Measurements from ENCODE around the gene GIMAP8.

Gene GIMAP8

DNA sequence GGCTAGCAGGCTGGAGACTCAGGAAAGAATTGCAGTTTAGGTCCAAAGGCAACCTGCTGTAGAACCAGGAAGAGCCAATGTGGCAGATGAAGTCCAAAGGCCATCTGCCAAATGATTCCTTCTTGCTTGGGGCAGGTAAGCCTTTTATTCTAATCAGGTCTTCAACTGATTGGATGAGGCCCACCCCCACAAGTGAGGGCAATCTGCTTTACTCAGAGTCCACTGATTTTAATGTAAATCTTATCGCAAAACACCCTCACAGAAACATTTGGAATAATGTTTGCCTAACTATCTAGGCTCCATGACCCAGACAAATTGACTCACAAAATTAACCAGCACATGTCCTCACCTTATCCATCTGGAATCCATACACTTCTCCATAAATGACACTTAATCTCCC is 7.8 kb downstream of the GIMAP8 start:
- TF ChIP-seq POLR2A (IDR thresholded peaks at IDR 0.05; ENCODE audit: extremely low read depth, insufficient read length) (no peak), MYC (IDR thresholded peaks at IDR 0.05; ENCODE audit: low read depth, low read length) (no peak)
- TF ChIP-seq, protein P1, sequence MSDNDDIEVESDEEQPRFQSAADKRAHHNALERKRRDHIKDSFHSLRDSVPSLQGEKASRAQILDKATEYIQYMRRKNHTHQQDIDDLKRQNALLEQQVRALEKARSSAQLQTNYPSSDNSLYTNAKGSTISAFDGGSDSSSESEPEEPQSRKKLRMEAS (IDR thresholded peaks at IDR 0.05; ENCODE audit: low read depth, low read length) = no peak
- TF ChIP-seq, protein P2, sequence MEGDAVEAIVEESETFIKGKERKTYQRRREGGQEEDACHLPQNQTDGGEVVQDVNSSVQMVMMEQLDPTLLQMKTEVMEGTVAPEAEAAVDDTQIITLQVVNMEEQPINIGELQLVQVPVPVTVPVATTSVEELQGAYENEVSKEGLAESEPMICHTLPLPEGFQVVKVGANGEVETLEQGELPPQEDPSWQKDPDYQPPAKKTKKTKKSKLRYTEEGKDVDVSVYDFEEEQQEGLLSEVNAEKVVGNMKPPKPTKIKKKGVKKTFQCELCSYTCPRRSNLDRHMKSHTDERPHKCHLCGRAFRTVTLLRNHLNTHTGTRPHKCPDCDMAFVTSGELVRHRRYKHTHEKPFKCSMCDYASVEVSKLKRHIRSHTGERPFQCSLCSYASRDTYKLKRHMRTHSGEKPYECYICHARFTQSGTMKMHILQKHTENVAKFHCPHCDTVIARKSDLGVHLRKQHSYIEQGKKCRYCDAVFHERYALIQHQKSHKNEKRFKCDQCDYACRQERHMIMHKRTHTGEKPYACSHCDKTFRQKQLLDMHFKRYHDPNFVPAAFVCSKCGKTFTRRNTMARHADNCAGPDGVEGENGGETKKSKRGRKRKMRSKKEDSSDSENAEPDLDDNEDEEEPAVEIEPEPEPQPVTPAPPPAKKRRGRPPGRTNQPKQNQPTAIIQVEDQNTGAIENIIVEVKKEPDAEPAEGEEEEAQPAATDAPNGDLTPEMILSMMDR (IDR thresholded peaks at IDR 0.05; ENCODE audit: low read depth, low read length) = no peak

DNA sequence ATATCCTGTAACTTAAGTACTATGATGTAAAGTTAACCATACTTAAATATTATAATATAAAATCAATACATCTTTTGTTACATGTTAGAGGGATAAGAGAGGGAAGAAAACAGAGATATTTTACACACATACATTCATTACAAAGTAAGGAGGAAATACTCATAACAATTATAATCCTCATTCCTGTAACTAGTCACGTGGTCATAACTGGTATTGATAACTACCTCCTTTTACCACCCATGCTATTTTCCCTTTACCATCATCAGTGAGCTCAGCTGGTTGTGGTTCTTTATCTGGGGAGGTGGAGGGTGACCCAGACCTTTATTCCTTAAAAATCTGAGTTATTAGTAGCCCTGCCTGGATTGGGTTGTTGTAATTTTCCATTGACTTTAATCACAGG is 8.3 kb downstream of the GIMAP8 start:
- no peak overlapping the region for H3K4me3 ChIP-seq (ENCODE audit: low read depth, low read length)
- no peak for DNase-seq (ENCODE audit: low read depth)
- no peak for TF ChIP-seq POLR2A (IDR thresholded peaks at IDR 0.05; ENCODE audit: extremely low read depth, insufficient read length)
- TF ChIP-seq, protein P2 (IDR thresholded peaks at IDR 0.05; ENCODE audit: low read depth, low read length) = no peak
- TF ChIP-seq MYC (IDR thresholded peaks at IDR 0.05; ENCODE audit: low read depth, low read length) = no peak
- TF ChIP-seq, protein P1 (IDR thresholded peaks at IDR 0.05; ENCODE audit: low read depth, low read length) = no peak

More for the DNA sequence above, 7.8 kb downstream of the GIMAP8 start:
- H3K4me3 ChIP-seq (ENCODE audit: low read depth, low read length) = no peak overlapping the region
- DNase-seq (ENCODE audit: low read depth) = no peak

DNA sequence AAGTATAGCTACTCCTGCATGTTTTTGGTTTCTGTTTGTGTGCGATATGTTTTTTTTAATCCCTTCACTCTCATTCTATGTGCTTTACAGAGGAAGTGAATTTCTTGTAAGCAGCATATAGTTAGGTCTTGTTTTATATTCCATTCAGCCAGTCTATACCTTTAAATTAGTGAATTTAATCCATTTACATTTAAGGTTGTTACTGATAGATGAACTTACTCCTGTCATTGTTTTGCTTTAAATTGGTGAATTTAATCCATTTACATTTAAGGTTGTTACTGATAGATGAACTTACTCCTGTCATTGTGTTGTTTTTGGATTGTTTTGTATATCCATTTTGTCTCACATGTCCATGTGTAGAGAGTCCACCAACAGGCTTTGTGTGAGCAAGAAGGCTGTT is 11.1 kb downstream of the GIMAP8 start:
- DNase-seq (ENCODE audit: low read depth) = no peak
- H3K4me3 ChIP-seq (ENCODE audit: low read depth, low read length) = no peak overlapping the region
- TF ChIP-seq, protein P2 (IDR thresholded peaks at IDR 0.05; ENCODE audit: low read depth, low read length) = no peak
- TF ChIP-seq MYC (IDR thresholded peaks at IDR 0.05; ENCODE audit: low read depth, low read length) (no peak), POLR2A (IDR thresholded peaks at IDR 0.05; ENCODE audit: extremely low read depth, insufficient read length) (no peak)
- TF ChIP-seq, protein P1 (IDR thresholded peaks at IDR 0.05; ENCODE audit: low read depth, low read length) = no peak

DNA sequence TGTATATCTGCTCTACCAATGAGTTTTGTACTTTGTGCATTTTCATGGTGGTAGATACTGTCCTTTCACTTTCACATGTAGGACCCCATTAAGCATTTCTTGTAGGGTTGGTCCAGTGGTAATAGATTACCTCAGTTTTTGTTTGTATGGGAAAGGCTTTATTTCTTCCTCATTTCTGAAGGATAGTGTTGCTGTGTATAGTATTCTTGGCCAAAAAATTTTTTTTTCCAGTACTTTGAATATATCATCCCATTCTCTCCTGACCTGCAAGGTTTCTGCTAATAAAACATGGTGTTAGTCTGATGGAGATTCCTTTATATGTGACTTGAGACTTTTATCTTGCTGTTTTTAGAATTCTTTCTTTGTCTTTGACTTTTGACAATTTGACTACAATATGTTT is 12.0 kb downstream of the GIMAP8 start:
- H3K4me3 ChIP-seq (ENCODE audit: low read depth, low read length) = no peak overlapping the region
- TF ChIP-seq, protein P2 (IDR thresholded peaks at IDR 0.05; ENCODE audit: low read depth, low read length) = no peak
- TF ChIP-seq MYC (IDR thresholded peaks at IDR 0.05; ENCODE audit: low read depth, low read length) = no peak
- TF ChIP-seq POLR2A (IDR thresholded peaks at IDR 0.05; ENCODE audit: extremely low read depth, insufficient read length) = no peak
- TF ChIP-seq, protein P1 (IDR thresholded peaks at IDR 0.05; ENCODE audit: low read depth, low read length) = no peak
- no peak for DNase-seq (ENCODE audit: low read depth)

DNA sequence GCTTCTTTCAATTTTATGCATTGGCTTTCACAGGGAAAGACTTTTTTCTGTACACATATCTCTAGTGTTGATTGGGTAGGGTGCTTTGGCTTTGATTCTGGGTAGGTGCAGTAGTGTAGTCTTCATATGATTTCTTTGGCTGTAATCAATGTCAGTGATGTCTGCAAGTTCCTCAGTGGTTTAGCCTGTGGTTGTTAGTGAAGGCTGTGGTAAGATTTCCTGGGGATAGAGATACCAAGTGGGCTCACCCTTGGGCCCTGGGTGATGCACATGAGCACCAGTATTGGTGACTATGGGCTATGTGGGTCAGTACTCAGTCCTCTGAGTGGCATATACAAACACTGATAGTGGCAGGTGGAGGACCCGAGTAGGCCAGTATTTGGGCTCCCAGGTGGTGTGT is 13.0 kb downstream of the GIMAP8 start:
- DNase-seq (ENCODE audit: low read depth) = no peak
- TF ChIP-seq POLR2A (IDR thresholded peaks at IDR 0.05; ENCODE audit: extremely low read depth, insufficient read length) (no peak), MYC (IDR thresholded peaks at IDR 0.05; ENCODE audit: low read depth, low read length) (no peak)
- TF ChIP-seq, protein P2 (IDR thresholded peaks at IDR 0.05; ENCODE audit: low read depth, low read length) = no peak
- TF ChIP-seq, protein P1 (IDR thresholded peaks at IDR 0.05; ENCODE audit: low read depth, low read length) = no peak
- H3K4me3 ChIP-seq (ENCODE audit: low read depth, low read length) = no peak overlapping the region

DNA sequence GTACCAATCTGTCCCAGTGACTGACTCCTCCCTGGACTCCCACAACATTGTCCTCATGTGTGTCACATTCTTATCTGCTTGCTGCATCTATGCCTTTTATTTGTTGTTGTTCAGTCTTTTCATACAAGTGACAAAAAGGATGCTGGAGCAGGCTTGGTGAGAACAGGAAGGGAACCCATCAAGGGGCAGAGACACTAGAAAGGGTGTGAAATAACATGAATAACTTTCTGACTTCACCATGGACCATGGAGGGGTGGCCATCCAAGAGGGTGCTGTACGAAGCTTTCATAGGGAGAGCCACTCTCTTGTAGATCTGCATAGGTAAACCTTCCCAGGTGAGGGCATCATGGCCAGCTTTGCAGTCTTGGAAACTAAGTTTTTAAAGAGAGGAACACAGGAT is 14.5 kb downstream of the GIMAP8 start:
- no peak overlapping the region for H3K4me3 ChIP-seq (ENCODE audit: low read depth, low read length)
- DNase-seq (ENCODE audit: low read depth) = no peak
- TF ChIP-seq, protein P2 (IDR thresholded peaks at IDR 0.05; ENCODE audit: low read depth, low read length) = no peak
- TF ChIP-seq, protein P1 (IDR thresholded peaks at IDR 0.05; ENCODE audit: low read depth, low read length) = no peak
- no peak for TF ChIP-seq MYC (IDR thresholded peaks at IDR 0.05; ENCODE audit: low read depth, low read length)
- no peak for TF ChIP-seq POLR2A (IDR thresholded peaks at IDR 0.05; ENCODE audit: extremely low read depth, insufficient read length)

Data from NB4 (cell line).